HG03159 (cell line): ENCODE results near the gene PDLIM4.

ENCODE experiments used
- ATAC-seq: cut with Tn5 transposase; IDR thresholded peaks from one replicate; pipeline ENCODE4 v1.9.1; 2021; ENCODE audit warnings: mild to moderate bottlenecking, moderate library complexity; ENCODE audit not compliant: unreplicated experiment

The PDLIM4 gene, protein sequence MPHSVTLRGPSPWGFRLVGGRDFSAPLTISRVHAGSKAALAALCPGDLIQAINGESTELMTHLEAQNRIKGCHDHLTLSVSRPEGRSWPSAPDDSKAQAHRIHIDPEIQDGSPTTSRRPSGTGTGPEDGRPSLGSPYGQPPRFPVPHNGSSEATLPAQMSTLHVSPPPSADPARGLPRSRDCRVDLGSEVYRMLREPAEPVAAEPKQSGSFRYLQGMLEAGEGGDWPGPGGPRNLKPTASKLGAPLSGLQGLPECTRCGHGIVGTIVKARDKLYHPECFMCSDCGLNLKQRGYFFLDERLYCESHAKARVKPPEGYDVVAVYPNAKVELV

DNA sequence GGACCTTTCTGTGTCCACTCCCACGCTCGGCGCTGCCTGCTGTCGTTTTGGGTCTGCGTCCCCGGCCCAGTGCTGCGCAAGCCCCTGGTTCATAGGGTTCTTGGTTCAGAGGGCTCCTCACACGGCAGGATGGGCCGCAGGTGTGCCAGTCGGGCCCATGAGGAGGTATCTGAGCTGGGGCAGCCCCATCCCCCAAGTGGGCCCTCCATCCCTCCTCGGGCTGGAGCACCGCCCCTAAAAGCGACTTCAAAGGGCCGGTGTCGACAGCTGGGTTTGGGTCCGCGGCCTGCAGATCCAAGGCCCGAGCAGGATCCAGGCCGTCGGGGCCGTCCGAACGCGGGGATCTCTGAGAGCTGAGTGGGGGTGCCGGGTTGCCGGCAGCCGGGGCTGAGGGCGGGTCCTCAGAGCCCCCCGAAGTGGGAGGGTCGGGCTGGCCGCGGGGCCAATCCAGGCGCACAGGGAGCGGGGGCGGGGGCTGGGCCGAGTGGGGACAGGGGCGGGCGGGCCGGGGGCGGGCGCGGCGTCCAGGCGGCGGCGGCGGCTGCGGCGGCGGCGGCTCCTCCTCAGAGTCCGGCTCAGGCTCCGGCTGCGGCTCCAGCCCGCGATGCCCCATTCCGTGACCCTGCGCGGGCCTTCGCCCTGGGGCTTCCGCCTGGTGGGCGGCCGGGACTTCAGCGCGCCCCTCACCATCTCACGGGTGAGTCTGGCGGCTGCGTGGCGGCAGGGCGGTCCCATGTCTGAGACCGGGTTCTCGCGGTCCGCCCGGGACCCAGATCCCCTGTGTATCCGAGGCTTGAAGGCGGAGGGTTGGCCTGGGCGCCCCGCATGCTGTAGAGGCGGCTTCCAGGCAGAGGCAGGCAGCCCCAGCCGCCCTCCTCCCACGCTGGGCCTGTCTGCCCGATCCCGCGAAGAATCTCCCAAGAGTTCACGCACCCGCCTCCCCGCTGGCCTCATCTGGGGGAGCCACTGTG is at the start of gene PDLIM4:
Gene PDLIM4, plus strand, starts transcription at position 566 of the 971 bp plus-strand sequence. Its CDS starts 39 bp downstream, at position 605.
- no peak for ATAC-seq

DNA sequence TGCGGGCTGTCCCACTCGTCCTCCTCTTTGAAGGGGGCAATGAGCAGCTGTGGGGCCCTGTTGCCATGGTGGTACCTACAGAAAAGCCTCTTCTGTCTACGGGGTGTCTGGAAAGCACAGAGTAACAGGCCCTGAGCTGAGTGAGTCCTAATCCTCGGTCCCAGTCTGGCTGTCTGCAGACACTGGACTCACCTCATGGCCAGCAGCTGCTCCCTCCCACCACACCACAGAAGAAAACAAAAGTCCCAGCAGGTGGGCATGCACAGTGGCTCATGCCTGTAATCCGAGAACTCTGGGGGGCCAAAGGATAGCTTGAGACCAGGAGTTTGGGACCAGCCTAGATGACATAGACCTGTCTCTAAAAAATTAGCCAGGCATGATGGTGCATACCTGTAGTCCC is 49.7 kb upstream of the PDLIM4 start:
- ATAC-seq = no peak

DNA sequence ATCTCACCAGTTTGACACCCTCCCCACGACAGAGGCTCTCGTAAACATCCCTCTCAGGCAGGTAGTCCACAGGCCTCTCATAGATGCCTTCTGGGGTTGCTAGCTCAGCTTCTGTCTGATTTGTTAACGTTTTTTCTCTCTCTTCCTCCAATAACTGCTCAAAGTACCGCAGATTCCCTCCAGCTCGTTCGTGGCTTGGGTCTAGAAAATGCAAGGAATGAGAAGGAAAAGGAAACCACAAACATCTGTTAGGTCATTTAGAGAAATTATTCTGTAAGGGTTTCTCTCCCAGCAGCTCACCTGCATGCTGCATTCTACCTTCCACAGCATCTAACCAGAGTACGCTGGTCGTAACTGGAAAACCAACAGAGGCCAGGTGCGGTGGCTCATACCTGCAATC is 48.4 kb upstream of the PDLIM4 start:
- no peak for ATAC-seq

DNA sequence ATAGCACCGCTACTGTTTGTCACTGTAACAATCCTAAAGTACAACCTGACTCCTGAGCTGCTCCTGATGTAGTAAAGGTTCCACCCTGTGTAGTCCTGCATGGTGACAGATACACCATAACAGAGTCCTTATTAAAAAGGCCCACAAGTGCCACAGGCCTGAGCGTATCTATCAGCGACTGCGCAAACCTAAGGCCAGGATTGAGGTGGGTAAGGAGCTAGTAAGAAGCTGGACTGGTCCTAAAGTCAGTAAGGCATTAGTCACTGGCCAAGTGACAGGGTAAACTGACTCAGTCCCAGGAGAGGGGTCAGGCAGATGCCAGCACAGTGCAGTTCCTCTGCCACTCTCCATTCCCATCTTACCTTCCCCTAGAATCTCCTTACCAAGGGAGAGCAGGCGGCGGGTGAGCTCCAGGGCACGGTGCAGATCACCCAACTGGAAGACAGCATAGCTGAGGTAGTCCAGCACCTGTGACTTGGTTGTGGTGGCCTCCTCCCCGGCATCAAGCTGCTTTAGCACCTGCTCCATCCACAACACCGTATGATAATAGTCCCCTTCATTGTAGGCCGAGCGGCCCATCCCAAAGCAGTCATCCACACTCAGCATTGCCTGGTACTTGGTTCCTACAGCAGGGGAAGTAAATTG is 47.5 kb upstream of the PDLIM4 start:
- ATAC-seq = no peak

DNA sequence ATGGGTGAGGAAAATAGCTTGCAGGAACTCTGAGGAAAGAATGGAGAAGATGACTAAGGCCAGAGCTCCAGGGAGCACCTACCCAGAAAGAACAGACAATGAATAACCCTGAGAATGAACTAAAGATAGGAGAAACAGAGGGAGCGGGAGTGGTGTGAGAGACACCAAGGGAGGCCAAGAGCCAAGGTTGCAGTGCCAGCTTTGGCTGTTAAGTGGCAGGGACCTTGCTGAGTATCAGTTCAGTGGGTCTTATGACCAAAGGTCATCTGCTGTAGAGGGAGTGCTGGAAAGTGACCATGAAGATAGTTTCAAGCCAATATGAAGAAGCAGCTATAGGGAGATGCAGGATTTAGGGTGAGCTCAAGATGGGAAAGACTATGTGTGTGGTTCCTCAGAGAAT is 46.6 kb upstream of the PDLIM4 start:
- no peak for ATAC-seq

DNA sequence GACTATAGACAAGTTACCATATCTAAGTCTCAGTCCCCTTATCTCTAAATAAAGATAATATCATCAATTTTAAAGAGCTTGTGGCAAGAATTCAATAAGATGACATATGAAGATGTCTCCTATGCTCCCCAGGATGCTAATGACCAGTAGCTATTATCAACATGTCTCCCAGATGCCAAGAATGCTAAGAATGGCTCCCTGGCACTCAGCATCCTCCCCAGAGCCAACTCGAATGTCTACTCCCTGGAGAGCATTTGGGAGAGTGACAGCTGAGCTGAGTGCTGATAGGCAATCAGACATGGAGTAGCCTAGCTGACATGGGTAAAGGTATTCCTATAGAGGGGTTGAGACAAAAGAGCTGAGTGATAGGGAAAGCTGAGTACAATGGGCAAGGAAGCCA is 45.7 kb upstream of the PDLIM4 start:
- no peak for ATAC-seq

DNA sequence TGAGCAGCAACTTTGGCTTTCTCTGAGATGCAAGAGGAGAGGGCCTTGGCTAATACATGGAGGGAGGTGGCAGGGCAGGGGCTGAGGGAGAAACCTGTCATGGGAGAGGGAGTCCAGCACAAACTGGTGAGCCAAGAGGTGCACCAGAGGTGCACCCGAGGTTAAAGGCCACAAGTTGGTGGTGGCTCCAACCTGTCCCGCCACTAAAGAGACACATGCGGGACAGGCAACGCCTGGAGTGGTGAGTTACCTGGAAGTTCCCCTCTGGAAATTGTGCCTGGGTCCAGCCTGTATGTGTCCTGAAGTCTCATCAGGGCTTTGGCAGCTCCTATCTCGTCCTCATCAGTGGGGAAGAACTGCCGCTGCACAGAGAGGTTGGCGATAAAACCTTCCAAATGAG is 43.8 kb upstream of the PDLIM4 start:
- ATAC-seq = no peak

DNA sequence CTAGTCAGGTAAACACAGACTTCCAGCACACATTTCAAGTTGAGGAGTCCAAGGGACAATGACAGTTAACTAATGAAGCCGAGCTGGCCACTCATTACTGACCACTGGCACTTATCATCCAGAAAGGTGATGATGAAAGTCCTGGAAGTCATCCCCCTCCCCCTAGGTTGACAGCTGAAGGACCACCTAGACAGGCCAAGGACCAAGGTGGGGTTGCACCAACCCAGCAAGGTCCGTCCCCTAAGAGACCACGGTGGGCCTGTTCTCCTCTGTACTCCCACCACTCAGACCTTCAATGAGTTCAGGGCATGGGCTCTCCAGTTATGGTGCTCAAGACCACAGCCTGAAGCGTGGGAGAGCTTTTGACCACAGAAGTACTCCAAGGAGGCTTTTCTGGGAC is 43.0 kb upstream of the PDLIM4 start:
- ATAC-seq = no peak

DNA sequence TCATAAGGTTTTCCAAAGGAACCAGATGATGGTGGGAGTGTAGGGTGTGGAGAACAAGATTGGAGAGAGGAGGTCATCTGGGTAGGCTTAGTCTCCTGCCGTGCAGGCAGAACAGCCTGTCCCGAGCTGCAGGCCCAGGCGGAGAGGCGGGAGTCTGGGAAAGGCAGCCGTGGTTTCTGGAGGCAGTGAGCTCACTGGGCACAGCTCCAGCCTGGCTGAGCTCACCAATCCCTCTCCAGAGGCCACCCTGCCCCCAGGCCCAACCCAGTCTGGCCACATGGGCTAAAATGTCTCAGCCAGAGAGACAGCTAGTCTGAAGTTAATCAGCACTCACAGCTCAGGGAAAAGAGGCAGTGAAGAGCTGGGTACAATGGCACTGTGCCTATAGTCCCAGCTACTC is 42.2 kb upstream of the PDLIM4 start:
- no peak for ATAC-seq

DNA sequence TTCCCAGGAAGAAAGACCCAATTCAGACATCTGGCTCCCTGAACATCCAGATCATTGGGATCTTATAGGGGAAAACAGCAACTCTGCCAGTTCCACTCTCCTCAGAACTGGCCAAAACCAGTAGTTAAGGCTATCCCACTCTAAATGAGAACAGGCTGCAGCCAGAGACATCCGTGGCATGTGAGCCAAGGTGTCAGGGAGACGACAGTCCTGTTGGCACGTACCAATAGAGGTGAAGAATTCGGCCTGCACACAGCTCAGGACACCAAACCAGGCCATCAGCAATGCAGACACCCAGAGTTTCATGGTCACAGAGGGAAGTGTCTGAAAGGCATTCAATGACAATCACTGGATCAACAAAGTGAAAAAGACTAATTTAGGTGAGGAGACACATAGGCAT is 39.2 kb upstream of the PDLIM4 start:
- no peak for ATAC-seq

DNA sequence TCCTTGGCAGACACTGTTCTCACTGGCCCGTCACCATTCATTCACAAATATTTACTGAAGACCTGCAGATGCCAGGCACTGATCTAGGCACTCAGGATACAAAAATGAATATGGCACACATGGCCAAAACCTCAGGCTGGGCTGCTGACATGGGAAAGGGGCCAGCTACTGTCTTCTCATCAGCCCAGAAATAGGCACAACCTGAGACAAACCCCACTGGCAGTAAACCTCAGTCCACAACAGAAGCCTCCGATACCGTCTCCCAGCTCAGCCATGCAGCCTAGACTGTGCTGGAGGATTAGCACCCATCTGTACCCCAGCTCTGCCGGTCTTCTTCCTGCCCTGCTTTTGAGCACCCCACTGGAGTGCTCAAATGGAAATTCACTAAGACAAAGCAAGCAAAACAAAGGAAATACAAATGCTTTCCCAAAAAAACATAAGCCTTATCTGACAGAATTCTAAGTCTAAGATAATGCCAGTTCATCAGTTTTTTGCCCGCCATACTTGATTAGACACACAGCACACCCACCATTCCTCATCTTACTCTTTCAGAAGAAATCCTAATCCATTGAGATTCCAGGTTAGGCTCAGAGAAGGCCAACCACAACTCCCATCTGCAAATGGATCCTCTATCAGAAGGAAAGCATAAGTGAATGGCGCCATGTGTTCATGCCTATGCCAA is 38.1 kb upstream of the PDLIM4 start:
- ATAC-seq = no peak

DNA sequence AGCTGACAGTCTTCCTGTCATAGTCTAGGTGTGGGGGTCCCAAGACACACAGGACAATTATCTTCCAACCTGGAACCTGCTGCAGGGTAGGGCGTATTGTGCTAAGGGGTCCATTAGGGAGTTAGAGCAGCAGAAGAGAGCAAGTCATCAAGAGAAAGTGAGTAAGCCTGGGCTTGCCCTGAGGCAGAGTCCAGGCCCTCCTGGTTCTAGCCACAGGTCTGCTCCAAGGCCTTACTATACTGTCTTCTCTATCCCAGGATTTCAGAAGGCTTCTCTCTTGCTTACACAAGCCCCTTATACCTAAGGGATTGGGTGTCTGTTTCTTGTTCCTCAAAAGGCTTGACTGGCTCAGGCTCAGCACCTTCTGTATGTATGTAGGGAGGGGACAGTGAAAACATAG is 37.5 kb upstream of the PDLIM4 start:
- no peak for ATAC-seq

DNA sequence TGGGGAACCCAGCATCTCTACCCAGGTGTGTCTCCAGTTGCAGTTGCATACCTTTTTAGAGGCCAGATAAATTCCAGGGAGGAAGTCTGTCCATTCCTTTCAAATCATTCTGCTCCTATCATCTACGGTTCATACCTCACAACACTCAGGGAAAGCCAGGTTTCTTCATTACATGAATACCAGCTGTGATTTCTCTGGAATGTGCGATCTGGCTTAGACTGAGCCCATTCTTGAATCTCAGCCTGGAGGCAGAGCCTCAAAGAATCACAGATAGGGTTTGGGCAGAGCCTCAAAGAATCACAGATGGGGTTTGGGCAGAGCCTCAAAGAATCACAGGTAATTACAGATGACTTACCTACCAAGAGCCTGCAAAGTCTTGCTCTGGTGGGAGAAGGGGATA is 37.0 kb upstream of the PDLIM4 start:
- no peak for ATAC-seq

DNA sequence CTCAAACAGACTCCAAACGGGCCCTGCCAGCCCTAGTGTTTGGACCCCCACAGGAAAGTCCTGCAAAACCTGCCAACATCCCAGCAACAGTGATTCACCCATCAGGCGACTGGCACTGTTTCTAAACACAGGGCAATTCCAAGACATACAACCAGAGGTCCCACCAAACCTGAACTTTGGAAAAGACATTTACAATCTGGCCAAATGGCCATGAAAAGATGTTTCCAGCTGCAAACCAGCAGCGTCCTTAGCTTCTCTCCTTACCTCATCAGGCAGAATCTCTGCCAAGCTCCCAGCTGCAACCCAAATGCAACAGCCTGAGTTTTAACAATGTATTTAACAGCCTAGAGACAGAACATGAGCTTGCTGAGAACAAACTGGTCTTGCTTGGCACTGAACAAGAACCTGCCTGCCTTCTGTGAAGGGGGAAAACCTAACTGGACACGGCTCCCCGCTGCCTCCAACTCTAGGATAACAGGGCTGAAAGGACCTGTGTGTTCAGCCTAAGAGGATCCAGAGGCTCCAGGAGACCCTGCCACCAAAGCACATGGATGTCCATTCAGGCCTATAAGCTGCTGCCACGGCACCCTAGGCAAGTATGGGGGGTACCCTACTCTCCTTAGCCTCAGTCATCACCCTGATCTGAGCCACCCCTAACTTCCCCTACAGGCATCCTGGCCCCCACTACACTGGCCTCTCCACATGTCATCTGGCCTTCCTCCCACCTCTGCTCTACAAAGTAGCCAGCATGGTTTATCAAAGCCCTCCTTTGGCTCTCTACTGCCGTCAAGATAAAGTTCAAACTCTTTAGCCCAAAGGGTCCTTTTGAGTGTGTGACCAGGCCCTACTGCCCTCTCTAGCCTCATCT is 35.5 kb upstream of the PDLIM4 start:
- no peak for ATAC-seq

DNA sequence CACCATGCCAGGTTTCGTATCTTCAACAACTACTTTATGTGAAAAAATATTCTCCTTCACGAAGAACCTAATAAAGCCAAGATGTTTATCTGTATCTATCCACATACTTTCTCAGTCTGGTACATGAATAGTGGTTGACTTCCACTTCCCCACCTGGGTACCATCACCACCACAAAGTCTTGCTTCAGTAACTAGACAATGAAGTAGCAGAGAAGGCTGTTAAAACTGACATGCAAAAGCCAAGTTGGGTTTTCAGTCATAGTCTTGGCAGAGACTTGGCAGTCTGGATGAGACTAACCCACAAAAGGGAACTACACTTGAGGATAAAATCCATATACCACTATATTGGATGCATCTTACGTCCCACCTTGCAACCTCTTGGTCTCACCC is 34.9 kb upstream of the PDLIM4 start:
- ATAC-seq = peak; percentile 86

DNA sequence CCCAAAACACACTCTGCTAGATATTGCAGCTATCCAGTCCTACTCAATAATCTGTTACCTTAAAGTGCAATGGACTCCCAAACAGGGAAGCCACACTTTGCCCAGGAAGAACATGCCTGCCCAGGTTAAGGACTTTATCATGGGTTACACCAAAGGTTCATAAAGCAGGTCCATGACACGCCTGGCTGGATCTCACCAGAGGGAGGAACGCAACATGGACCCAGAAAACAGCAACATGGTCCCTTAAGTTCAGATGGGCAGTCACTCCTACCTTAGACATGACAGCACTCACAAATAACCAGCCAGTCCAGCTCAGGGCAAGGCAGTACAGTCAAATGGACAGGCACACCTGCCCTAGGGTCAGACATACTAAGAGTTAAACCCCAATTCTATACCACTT is 33.6 kb upstream of the PDLIM4 start:
- ATAC-seq = no peak

DNA sequence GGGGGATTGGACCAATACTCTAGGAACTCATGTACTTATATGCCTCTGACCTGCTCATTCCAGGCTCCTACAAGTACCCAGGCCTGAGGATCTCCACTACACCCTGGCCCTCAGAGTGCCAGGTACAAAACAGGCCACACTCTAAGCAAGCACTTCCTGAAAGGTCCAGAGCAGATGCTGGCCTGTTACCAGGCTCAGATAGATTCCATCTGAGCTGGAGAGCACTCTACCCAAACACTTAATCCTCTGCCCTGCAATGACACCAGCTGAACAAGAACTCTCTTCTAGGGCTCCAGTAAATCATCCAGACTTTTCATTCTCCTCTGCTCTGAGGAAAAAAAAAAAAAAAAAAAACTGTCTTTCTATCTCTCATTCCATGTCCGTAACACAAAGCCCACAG is 32.8 kb upstream of the PDLIM4 start:
- no peak for ATAC-seq

DNA sequence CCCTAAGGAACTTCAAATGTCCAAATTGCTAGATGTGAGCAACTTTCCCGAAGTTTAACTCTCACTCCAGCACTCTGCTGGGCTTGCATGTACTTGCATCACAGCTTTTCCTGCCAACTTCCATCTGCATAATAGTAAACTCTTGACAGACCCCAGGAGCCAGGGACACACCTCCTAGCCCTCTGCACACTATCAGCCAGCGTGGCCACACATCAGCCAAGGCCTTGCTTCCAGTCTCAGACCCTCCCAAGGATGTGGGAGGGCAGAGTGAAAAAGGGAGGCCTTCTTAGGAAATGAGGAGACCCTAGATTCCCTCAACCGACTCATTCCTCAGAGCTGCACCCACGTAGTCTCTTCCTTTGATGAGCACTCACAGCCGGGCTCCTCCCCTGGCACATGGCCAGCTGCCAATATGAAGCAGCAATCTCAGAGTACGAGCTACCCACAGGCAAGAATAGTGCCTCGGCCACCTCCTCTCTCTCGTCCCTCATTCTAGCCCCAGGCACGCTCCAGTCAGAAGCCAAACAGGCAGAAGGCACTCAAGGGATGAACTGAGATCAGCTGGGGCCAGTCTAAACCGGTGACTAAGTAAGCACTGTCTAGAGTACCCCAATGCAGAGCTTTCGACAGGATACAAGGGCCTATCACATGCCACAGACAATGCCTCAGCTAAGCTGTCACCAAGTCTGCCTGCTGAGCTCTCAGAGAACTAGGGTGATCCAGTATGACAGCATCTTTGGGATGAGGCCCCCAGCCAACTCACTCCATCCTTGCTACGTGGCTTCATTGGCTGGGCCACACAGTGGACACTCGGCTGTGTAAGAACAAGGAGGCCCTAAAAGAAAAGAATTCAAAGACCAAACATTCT is 32.1 kb upstream of the PDLIM4 start:
- no peak for ATAC-seq
